ENCODE results near the gene ELP6.

GRCh38 chr3:47478022-47478421 is 35.5 kb downstream of the ELP6 start:
- TF ChIP-seq PATZ1 (CRISPR knock-in tag; IDR thresholded peaks at IDR 0.05; ENCODE audit: borderline replicate concordance) (no peak), TSHZ2 (CRISPR knock-in tag; IDR thresholded peaks at IDR 0.05) (no peak), ARNTL (CRISPR knock-in tag; IDR thresholded peaks at IDR 0.05; ENCODE audit: borderline replicate concordance, low read depth) (no peak), BACH2 (CRISPR knock-in tag; IDR thresholded peaks at IDR 0.05; ENCODE audit: borderline replicate concordance) (no peak), ZFP3 (CRISPR knock-in tag; IDR thresholded peaks at IDR 0.05) (no peak), ZFP30 (CRISPR knock-in tag; IDR thresholded peaks at IDR 0.05) (no peak), CSRNP3 (CRISPR knock-in tag; IDR thresholded peaks at IDR 0.05) (no peak), POU6F1 (CRISPR knock-in tag; IDR thresholded peaks at IDR 0.05; ENCODE audit: borderline replicate concordance, low read depth) (no peak), SNAI2 (CRISPR knock-in tag; IDR thresholded peaks at IDR 0.05) (no peak), ESRRG (CRISPR knock-in tag; IDR thresholded peaks at IDR 0.05) (no peak), TCF4 (CRISPR knock-in tag; IDR thresholded peaks at IDR 0.05; ENCODE audit: borderline replicate concordance) (no peak), CSDC2 (CRISPR knock-in tag; IDR thresholded peaks at IDR 0.05) (no peak), OSR1 (CRISPR knock-in tag; IDR thresholded peaks at IDR 0.05) (no peak)
- TF ChIP-seq, protein P1, sequence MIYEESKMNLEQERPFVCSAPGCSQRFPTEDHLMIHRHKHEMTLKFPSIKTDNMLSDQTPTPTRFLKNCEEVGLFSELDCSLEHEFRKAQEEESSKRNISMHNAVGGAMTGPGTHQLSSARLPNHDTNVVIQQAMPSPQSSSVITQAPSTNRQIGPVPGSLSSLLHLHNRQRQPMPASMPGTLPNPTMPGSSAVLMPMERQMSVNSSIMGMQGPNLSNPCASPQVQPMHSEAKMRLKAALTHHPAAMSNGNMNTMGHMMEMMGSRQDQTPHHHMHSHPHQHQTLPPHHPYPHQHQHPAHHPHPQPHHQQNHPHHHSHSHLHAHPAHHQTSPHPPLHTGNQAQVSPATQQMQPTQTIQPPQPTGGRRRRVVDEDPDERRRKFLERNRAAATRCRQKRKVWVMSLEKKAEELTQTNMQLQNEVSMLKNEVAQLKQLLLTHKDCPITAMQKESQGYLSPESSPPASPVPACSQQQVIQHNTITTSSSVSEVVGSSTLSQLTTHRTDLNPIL (CRISPR knock-in tag; IDR thresholded peaks at IDR 0.05; ENCODE audit: low read depth) = no peak
